ENCODE results near the gene CNRIP1. TPM values are rescaled to one million over a fixed set of nuclear protein-coding genes. Genes with fewer than 3 reads are reported as not detected.
A peak's percentile ranks its signal among the peaks of the same experiment; 100 is the strongest.

CNRIP1 gene
- total RNA-seq, 1 experiment from 2014 or later = not detected

- Histone ChIP-seq H2AFZ (ENCODE audit: low read depth, low read length, poor library complexity, severe bottlenecking) (no peak overlapping the region), H3K4me3 (replicated peaks in 1 of 2; ENCODE audit: low read depth in 1 of 2, low read length in 2 of 2) (no peak overlapping the region), H3K4me1 (ENCODE audit: control insufficient read depth in 1 of 2, insufficient read depth in 2 of 2, low read length in 2 of 2) (peaks cover 13 to 22% of the 10 kb centered on the region in 2 experiments; a peak in 3 of 4 replicates), H3K36me3 (ENCODE audit: control insufficient read depth in 1 of 2, insufficient read depth in 2 of 2, low read length in 2 of 2) (no peaks in the 10 kb centered on the region), H3K9me2 (ENCODE audit: insufficient read depth) (no peaks in the 10 kb centered on the region), H4K20me1 (ENCODE audit: insufficient read depth) (no peaks in the 10 kb centered on the region), H3K79me2 (ENCODE audit: insufficient read depth, low read length) (no peaks in the 10 kb centered on the region), H3K9me3 (ENCODE audit: control insufficient read depth in 1 of 2, insufficient read depth in 1 of 2, low read depth in 1 of 2, low read length in 2 of 2) (no peaks in the 10 kb centered on the region), H3K4me2 (ENCODE audit: low read length) (peak overlapping the region; percentile 48), H3K27ac (ENCODE audit: low read depth, low read length) (no peak overlapping the region), H3K9ac (ENCODE audit: low read length) (no peak overlapping the region), H3K27me3 (ENCODE audit: insufficient read depth, low read length) (no peaks in the 10 kb centered on the region)
- intact Hi-C loops (cut with micrococcal nuclease) = no loop called here
- ChIA-PET RAD21 (ENCODE audit: low non-redundant PET in 1 of 2, low total read pairs in 2 of 2, uncharacterized antibody in 2 of 2, unreplicated experiment in 2 of 2) (no interaction called here), CTCF (no interaction called here), POLR2A (no interaction called here)
- DNase-seq (ENCODE audit: low read depth, low spot score) (peak; percentile 10), ATAC-seq (0 out of 2 replicates have a peak, but pooled peaks have one; percentile 53)
- peak; percentile 44 for TF ChIP-seq JUND (IDR thresholded peaks at IDR 0.05)
- no peak for TF ChIP-seq SIN3A (IDR thresholded peaks at IDR 0.05; ENCODE audit: low read depth)
- TF ChIP-seq POLR2A (IDR thresholded peaks at IDR 0.05; ENCODE audit: borderline replicate concordance, extremely low read depth, insufficient read depth, insufficient read length) = no peak
- no peak for TF ChIP-seq ZFX (IDR thresholded peaks at IDR 0.05)
- TF ChIP-seq RAD21 (IDR thresholded peaks at IDR 0.05; ENCODE audit: low read depth) = no peak
- no peak for TF ChIP-seq EZH2phosphoT487 (IDR thresholded peaks at IDR 0.05; ENCODE audit: borderline replicate concordance)
- TF ChIP-seq SP1 (IDR thresholded peaks at IDR 0.05; ENCODE audit: low read depth) = peak; percentile 61
- TF ChIP-seq CEBPB (IDR thresholded peaks at IDR 0.05; ENCODE audit: low read depth) = no peak
- TF ChIP-seq CBX3 (IDR thresholded peaks at IDR 0.05; ENCODE audit: low read depth) = no peak
- TF ChIP-seq ZBTB33 (IDR thresholded peaks at IDR 0.05; ENCODE audit: extremely low read depth, insufficient replicate concordance, low read length) = no peak
- TF ChIP-seq MAX (IDR thresholded peaks at IDR 0.05) = 0 out of 2 replicates have a peak, but pooled peaks have one; percentile 15
- TF ChIP-seq FOSL1 (IDR thresholded peaks at IDR 0.05; ENCODE audit: low read depth) = peak; percentile 42; the same call in 1 of the 2 replicates
- peak; percentile 68 for TF ChIP-seq SRF (IDR thresholded peaks at IDR 0.05; ENCODE audit: low read depth)
- no TSS peak for BruUV-seq (replicated peaks)
These were observed 16.4 kb upstream of the CNRIP1 start for GRCh38 chr2:68336192-68336591.
